Prostate gland (tissue), 2 donors: ENCODE measurements around the gene RIT1.

Source experiments
- CTCF ChIP-seq, 4 experiments: fragments of 200-600 bp in 2 of 4; fragments of 450-650 bp in 2 of 4; sonication (generic) in 2 of 4; IDR thresholded peaks; 1 replicate in 3 of 4; 2 replicates in 1 of 4; pipeline ENCODE4 v1.5.1; 2016 to 2019; ENCODE audit warnings: antibody characterized with exemption in 4 of 4, mild to moderate bottlenecking in 2 of 4, moderate library complexity in 2 of 4
- POLR2A ChIP-seq: fragments of 450-650 bp; IDR thresholded peaks from one replicate; pipeline ENCODE4 v1.6.1; 2016; ENCODE audit warnings: antibody characterized with exemption, mild to moderate bottlenecking
- POLR2AphosphoS5 ChIP-seq: sonication (generic); formaldehyde crosslinking; IDR thresholded peaks from one replicate; pipeline ENCODE4 v1.6.1; 2017; ENCODE audit warnings: antibody characterized with exemption

- TF ChIP-seq POLR2A (no peak), CTCF (IDR thresholded peaks at IDR 0.05) (no peak), POLR2AphosphoS5 (no peak)
Measured at GRCh38 chr1:155912056-155912536, 947 bp upstream of the RIT1 start.
